HT-29 (cell line): ENCODE results near the gene ABHD13. TPM values are rescaled to one million over a fixed set of nuclear protein-coding genes. Genes with fewer than 3 reads are reported as not detected.
"Not testable (repeated sequence)": the region's sequence is repeated elsewhere in the genome, so short reads cannot be mapped to it uniquely, and the experiment has no call there.

Experiments used
- DNase-seq: peaks from one replicate; pipeline ENCODE4 v3.0.0-alpha.2; 2015; ENCODE audit warnings: low spot score
- total RNA-seq: library from RNA; depleted of rRNA; stranded (reverse); fragments of >200 nt; shearing (Covaris generic); gene quantifications from 2 replicates; pipeline ENCODE4 v1.2.3, GENCODE V29; 2014

The ABHD13 gene
- total RNA-seq, 1 experiment from 2014 or later, result 3.6 TPM

- no peak for DNase-seq
Measured at GRCh38 chr13:108223687-108224503, 5.7 kb downstream of the ABHD13 start.

GRCh38 chr13:108225440-108225839 is 7.2 kb downstream of the ABHD13 start:
- DNase-seq, result no peak

- DNase-seq, result no peak
Measured at GRCh38 chr13:108226184-108226583, 8.0 kb downstream of the ABHD13 start.

- DNase-seq, result peak; percentile 77
Measured at GRCh38 chr13:108227651-108228272, 9.6 kb downstream of the ABHD13 start.

GRCh38 chr13:108230377-108230776 is 12.2 kb downstream of the ABHD13 start:
- no peak for DNase-seq

GRCh38 chr13:108249150-108249549 is 31.0 kb downstream of the ABHD13 start:
- no peak for DNase-seq

GRCh38 chr13:108257248-108257647 is 39.1 kb downstream of the ABHD13 start:
- DNase-seq, result no peak

GRCh38 chr13:108263621-108264355 is 45.6 kb downstream of the ABHD13 start:
- no peak for DNase-seq

- no peak for DNase-seq
Measured at GRCh38 chr13:108266321-108266990, 48.3 kb downstream of the ABHD13 start.

- no peak for DNase-seq
Measured at GRCh38 chr13:108267347-108267746, 49.2 kb downstream of the ABHD13 start.

GRCh38 chr13:108267855-108268254 is 49.7 kb downstream of the ABHD13 start:
- DNase-seq, result not testable (repeated sequence)

GRCh38 chr13:108268466-108269112 is 50.4 kb downstream of the ABHD13 start:
- no peak for DNase-seq

- peak; percentile 49 for DNase-seq
Measured at GRCh38 chr13:108269601-108270328, 51.6 kb downstream of the ABHD13 start, which contains the start of gene TNFSF13B. Gene TNFSF13B, plus strand, starts transcription at chr13:108269718. Its CDS starts 178 bp downstream, at chr13:108269896.

- DNase-seq, result no peak
Measured at GRCh38 chr13:108270442-108270841, 52.2 kb downstream of the ABHD13 start.

GRCh38 chr13:108272333-108272732 is 54.1 kb downstream of the ABHD13 start:
- DNase-seq, result no peak

- DNase-seq, result no peak
Measured at GRCh38 chr13:108273429-108274118, 55.4 kb downstream of the ABHD13 start.

- DNase-seq, result no peak
Measured at GRCh38 chr13:108274718-108275117, 56.5 kb downstream of the ABHD13 start.

- no peak for DNase-seq
Measured at GRCh38 chr13:108276060-108276459, 57.9 kb downstream of the ABHD13 start.

GRCh38 chr13:108278466-108278865 is 60.3 kb downstream of the ABHD13 start:
- DNase-seq, result no peak

GRCh38 chr13:108281901-108282300 is 63.7 kb downstream of the ABHD13 start:
- DNase-seq, result no peak
